Transverse colon (tissue), 3 donors: ENCODE measurements around the gene COL6A1.

Source experiments
- POLR2A ChIP-seq: fragments of 450-650 bp; IDR thresholded peaks from one replicate; pipeline ENCODE4 v1.6.1; 2016; ENCODE audit warnings: antibody characterized with exemption, mild to moderate bottlenecking, moderate library complexity
- TF ChIP-seq, protein P1 (sequence below), 5 experiments: fragments of 200-600 bp in 3 of 5; fragments of 450-650 bp in 2 of 5; sonication (generic) in 3 of 5; IDR thresholded peaks; 1 replicate in 2 of 5; 2 replicates in 3 of 5; pipeline ENCODE4 v1.5.1; 2016 to 2017; ENCODE audit warnings: antibody characterized with exemption in 5 of 5, inconsistent platforms in 3 of 5, mild to moderate bottlenecking in 2 of 5, moderate library complexity in 1 of 5

DNA sequence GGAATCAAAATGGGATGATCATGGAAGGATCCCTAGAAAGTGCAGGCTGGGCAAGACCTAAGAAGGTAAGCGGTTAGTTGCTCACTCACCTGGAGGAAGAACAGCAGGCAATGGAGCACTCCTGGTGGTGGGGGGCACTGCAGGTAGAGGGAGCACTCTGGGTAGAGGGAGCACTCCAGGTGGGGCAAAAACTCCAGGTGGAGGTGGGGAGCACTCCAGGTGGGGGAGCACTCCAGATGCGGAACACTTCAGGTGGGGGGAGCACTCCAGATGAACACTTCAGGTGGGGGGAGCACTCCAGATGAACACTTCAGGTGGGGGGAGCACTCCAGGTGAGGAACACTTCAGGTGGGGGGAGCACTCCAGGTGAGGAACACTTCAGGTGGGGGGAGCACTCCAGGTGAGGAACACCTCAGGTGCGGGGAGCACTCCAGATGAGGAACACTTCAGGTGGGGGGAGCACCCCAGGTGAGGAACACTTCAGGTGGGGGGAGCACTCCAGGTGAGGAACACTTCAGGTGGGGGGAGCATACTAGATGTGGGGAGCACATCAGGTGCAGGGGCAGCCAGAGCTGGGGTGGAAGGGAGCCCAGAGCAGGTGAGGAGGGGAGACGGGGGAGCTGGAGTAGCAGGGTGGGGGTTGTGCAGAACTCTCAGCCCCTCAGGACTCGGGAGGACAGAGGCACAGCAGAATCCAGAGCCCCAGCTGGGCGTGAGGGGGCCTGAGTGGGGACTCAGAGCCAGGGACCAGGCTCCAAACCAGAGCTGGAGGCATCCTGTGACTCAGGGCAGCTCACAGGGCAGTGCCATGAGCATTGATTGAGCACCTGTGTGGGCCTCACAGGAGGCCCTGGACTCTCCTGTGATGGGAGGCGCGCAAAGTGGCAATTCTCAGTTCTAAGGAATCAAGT, 37.7 kb upstream of the COL6A1 start:
- no peak for TF ChIP-seq POLR2A
- TF ChIP-seq, protein P1, sequence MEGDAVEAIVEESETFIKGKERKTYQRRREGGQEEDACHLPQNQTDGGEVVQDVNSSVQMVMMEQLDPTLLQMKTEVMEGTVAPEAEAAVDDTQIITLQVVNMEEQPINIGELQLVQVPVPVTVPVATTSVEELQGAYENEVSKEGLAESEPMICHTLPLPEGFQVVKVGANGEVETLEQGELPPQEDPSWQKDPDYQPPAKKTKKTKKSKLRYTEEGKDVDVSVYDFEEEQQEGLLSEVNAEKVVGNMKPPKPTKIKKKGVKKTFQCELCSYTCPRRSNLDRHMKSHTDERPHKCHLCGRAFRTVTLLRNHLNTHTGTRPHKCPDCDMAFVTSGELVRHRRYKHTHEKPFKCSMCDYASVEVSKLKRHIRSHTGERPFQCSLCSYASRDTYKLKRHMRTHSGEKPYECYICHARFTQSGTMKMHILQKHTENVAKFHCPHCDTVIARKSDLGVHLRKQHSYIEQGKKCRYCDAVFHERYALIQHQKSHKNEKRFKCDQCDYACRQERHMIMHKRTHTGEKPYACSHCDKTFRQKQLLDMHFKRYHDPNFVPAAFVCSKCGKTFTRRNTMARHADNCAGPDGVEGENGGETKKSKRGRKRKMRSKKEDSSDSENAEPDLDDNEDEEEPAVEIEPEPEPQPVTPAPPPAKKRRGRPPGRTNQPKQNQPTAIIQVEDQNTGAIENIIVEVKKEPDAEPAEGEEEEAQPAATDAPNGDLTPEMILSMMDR (IDR thresholded peaks at IDR 0.05), result no peak
